ENCODE data around the gene SASH3.

SASH3 gene

GRCh38 chrX:129784371-129784770 lies 4.6 kb downstream of the SASH3 start:
- TF ChIP-seq Cebpa-rat (IDR thresholded peaks at IDR 0.05): no peak
- Histone ChIP-seq H3K27ac (peak overlapping the region in 10 of 11 experiments; percentile 16 to 93 (median 80); a peak in 14 of 22 replicates), H3K4me2 (peak overlapping the region; percentile 83 to 98 (median 93)), H3K36me3 (peaks cover 31 to 68% (median 53%) of the 10 kb centered on the region in 11 experiments; a peak in 21 of 22 replicates), H3K9me3 (replicated peaks in 1 of 11) (peaks cover 0 to 6% (median 0%) of the 10 kb centered on the region in 11 experiments; a peak in 2 of 22 replicates), H3K9ac (peak overlapping the region in 9 of 11 experiments; percentile 9 to 92 (median 59); a peak in 9 of 22 replicates), H3K4me3 (peak overlapping the region in 7 of 10 experiments; percentile 67 to 80 (median 73); a peak in 14 of 20 replicates), H4K20me1 (peaks cover 57 to 81% (median 78%) of the 10 kb centered on the region in 11 experiments; a peak in 21 of 22 replicates), H3K27me3 (peaks cover 19 to 90% (median 62%) of the 10 kb centered on the region in 11 experiments), H3K4me1 (peaks cover 60 to 72% (median 67%) of the 10 kb centered on the region in 10 experiments)

DNA sequence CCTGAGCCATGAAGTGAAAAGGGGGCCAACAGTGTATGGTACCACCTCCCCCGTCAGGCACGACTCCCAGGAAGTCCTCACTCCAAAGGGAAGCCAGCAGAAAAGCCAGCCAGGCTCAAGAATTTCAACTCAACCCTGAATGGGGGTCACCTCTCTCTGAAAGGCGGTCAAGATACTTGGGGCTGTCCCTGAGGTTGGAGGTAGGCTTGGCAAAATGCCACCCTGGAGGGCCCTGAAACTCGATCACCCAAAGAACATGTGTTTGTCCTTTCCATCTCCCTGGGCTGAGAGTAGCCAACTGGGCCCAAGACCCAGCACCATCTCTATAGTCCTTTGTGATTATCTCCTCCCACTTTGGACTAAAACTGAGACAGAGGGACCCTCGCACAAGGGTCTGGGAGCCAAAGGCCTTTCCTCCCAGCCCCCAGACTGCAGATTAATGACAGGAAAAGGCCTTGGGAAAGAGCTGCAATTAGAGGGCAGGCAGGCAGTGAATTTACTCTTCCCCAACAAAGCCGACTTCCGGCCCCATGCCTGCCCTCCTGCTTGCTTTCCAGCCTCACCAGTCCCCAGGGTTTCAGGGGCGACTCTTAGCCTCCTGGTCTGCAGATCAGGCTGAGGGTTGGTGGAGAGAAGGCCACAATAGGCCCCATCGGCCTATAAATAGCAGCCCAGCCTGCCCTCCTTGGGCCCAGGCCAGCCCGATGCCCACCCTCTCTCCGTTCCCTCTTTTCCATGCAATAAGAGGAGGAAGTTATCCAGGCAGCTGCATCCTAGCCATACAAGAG lies 5.6 kb downstream of the SASH3 start:
- Histone ChIP-seq H3K27ac (peak overlapping the region in 10 of 11 experiments; percentile 50 to 73 (median 66); a peak in 19 of 22 replicates), H3K4me2 (peak overlapping the region; percentile 82 to 98 (median 91)), H3K9me3 (replicated peaks in 1 of 11) (peaks cover 0 to 6% (median 0%) of the 10 kb centered on the region in 11 experiments; a peak in 1 of 22 replicates), H3K4me1 (peaks cover 58 to 67% (median 63%) of the 10 kb centered on the region in 10 experiments), H4K20me1 (peaks cover 57 to 90% (median 87%) of the 10 kb centered on the region in 11 experiments; a peak in 21 of 22 replicates), H3K36me3 (peaks cover 41 to 78% (median 63%) of the 10 kb centered on the region in 11 experiments; a peak in 21 of 22 replicates), H3K27me3 (peaks cover 15 to 90% (median 62%) of the 10 kb centered on the region in 11 experiments), H3K9ac (peak overlapping the region; percentile 21 to 66 (median 47); a peak in 19 of 22 replicates), H3K4me3 (peak overlapping the region; percentile 19 to 77 (median 42); a peak in 19 of 20 replicates)
- no peak for TF ChIP-seq Cebpa-rat (IDR thresholded peaks at IDR 0.05)

DNA sequence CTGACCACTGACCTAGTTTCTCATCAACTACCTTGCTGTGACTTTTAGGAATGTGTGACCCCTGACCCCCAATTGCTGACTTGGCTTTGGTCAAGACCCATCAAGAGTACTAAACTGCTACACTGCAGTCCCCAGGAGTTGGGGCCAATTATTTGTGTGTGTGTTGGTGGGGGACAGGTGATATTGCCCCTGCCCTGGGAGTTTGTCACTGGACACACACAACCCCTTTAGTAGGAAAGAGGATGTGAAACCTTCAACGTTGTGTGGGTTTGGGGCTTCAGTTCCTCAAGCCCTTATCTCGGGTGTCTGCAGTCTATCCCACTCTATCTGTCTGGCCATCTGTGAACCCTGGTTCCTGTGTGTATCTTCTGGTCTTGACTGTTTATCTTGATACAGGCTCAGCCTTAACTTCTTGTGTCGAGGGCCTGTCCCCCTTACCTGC lies 6.5 kb downstream of the SASH3 start:
- H3K4me1 ChIP-seq: peaks cover 58 to 67% (median 63%) of the 10 kb centered on the region in 10 experiments
- TF ChIP-seq Cebpa-rat (IDR thresholded peaks at IDR 0.05): no peak
- peak overlapping the region; percentile 19 to 77 (median 42); a peak in 15 of 20 replicates for H3K4me3 ChIP-seq
- peak overlapping the region in 9 of 11 experiments; percentile 51 to 73 (median 66); a peak in 18 of 22 replicates for H3K27ac ChIP-seq
- H4K20me1 ChIP-seq: peaks cover 57 to 99% (median 96%) of the 10 kb centered on the region in 11 experiments; a peak in 21 of 22 replicates
- H3K9me3 ChIP-seq (replicated peaks in 1 of 11): no peaks in the 10 kb centered on the region
- H3K36me3 ChIP-seq: peaks cover 49 to 86% (median 71%) of the 10 kb centered on the region in 11 experiments
- peak overlapping the region; percentile 82 to 98 (median 91) for H3K4me2 ChIP-seq
- H3K27me3 ChIP-seq: peaks cover 15 to 91% (median 62%) of the 10 kb centered on the region in 11 experiments; a peak in 21 of 22 replicates
- H3K9ac ChIP-seq: peak overlapping the region in 10 of 11 experiments; percentile 31 to 66 (median 52); a peak in 16 of 22 replicates

DNA sequence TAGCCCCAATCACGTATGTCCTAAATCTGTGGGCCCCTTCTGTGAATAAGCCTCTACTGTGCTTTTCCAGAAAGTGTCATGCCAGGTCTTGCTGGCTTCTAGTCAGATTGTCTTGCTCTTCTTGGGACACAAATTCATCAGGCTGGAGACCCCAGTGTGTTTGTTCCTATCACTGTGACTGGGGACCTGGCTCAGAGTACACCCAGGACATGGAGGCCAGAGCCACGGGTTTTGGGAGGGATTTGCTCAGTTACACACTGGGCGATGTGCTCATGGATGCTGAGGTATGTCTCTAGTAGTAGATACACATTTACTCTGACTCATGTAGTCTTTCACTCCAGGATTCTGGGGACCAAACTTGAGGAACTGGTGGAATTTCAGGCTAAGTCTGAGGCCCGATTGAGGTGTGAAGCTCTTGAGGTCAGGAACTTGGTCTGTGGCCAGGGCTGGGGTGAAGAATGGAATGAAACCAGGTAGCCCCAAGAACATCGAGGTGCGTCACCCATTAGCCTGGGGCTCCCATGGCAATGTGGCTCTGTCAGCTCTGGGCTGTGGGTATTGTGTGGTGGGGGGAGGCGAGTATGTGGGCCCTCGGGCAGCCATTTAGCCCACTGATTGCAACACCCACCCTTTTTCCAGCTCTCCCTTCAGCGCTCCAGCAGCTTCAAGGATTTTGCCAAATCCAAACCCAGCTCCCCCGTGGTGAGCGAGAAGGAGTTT lies 7.7 kb downstream of the SASH3 start:
- Histone ChIP-seq H3K4me2 (peak overlapping the region; percentile 82 to 98 (median 91); a peak in 18 of 22 replicates), H3K27ac (peak overlapping the region in 9 of 11 experiments; percentile 12 to 73 (median 66); a peak in 17 of 22 replicates), H4K20me1 (peaks cover 51 to 100% (median 98%) of the 10 kb centered on the region in 11 experiments; a peak in 21 of 22 replicates), H3K4me3 (no peak overlapping the region), H3K36me3 (peaks cover 56 to 88% (median 75%) of the 10 kb centered on the region in 11 experiments), H3K9ac (peak overlapping the region in 4 of 11 experiments; percentile 6 to 66 (median 30); a peak in 1 of 22 replicates), H3K9me3 (replicated peaks in 1 of 11) (no peaks in the 10 kb centered on the region), H3K27me3 (peaks cover 7 to 91% (median 63%) of the 10 kb centered on the region in 11 experiments; a peak in 21 of 22 replicates), H3K4me1 (peaks cover 51 to 57% (median 52%) of the 10 kb centered on the region in 10 experiments)
- no peak for TF ChIP-seq Cebpa-rat (IDR thresholded peaks at IDR 0.05)

GRCh38 chrX:129788527-129788926 lies 8.8 kb downstream of the SASH3 start:
- peaks cover 50 to 100% (median 98%) of the 10 kb centered on the region in 11 experiments; a peak in 21 of 22 replicates for H4K20me1 ChIP-seq
- no peak overlapping the region for H3K4me2 ChIP-seq
- H3K9ac ChIP-seq: no peak overlapping the region
- peaks cover 41 to 47% (median 43%) of the 10 kb centered on the region in 10 experiments for H3K4me1 ChIP-seq
- H3K27ac ChIP-seq: no peak overlapping the region
- peaks cover 56 to 88% (median 75%) of the 10 kb centered on the region in 11 experiments for H3K36me3 ChIP-seq
- no peak for TF ChIP-seq Cebpa-rat (IDR thresholded peaks at IDR 0.05)
- H3K9me3 ChIP-seq (replicated peaks in 1 of 11): no peaks in the 10 kb centered on the region
- no peak overlapping the region for H3K4me3 ChIP-seq
- H3K27me3 ChIP-seq: peaks cover 7 to 90% (median 56%) of the 10 kb centered on the region in 11 experiments; a peak in 21 of 22 replicates

DNA sequence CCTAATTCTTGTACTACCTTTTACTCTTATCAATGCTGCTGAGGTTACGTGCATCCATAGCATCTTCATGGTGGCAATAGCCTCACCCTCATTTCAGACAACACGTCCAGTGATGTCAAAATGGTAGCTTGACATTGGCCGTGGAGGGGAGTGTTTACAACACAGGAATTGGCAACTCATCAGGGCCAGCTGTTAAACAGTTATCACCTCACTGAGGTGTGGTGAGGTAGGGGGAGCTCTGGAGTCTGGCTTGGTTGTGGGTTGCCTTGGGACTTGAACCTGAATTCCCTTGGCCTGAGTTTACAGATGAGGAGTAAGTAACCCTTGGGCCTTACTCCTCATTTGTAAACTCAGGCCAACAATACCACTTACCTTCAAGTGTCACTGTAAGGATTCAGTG lies 10.4 kb downstream of the SASH3 start:
- Histone ChIP-seq H3K9ac (no peak overlapping the region), H3K4me1 (peaks cover 27 to 48% (median 30%) of the 10 kb centered on the region in 10 experiments), H3K4me2 (no peak overlapping the region), H3K9me3 (replicated peaks in 1 of 11) (no peaks in the 10 kb centered on the region), H4K20me1 (peaks cover 40 to 100% (median 98%) of the 10 kb centered on the region in 11 experiments; a peak in 21 of 22 replicates), H3K36me3 (peaks cover 69 to 88% (median 80%) of the 10 kb centered on the region in 11 experiments), H3K4me3 (no peak overlapping the region), H3K27ac (no peak overlapping the region), H3K27me3 (peaks cover 0 to 86% (median 54%) of the 10 kb centered on the region in 11 experiments; a peak in 21 of 22 replicates)
- no peak for TF ChIP-seq Cebpa-rat (IDR thresholded peaks at IDR 0.05)

DNA sequence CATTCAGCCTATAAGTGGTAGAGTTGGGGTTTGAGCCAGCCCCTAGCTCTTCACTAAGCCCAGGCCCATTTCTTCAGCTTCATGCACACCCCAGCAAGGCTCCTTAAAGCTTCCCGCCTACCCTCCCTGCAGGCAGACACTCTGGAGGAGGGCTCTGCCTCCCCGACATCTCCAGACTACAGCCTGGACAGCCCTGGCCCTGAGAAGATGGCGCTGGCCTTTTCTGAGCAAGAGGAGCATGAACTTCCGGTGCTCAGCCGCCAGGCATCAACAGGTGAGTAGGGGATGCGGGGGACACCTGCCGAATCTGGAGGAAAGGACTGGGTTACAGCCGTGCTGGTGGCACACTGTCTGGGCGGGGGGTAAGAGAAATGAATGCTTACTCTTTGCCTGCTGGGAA lies 11.1 kb downstream of the SASH3 start:
- H3K27ac ChIP-seq: no peak overlapping the region
- TF ChIP-seq Cebpa-rat (IDR thresholded peaks at IDR 0.05): no peak

GRCh38 chrX:129791336-129791735 lies 11.6 kb downstream of the SASH3 start:
- Histone ChIP-seq H3K36me3 (peaks cover 76 to 96% (median 90%) of the 10 kb centered on the region in 11 experiments), H4K20me1 (peaks cover 29 to 99% (median 96%) of the 10 kb centered on the region in 11 experiments; a peak in 21 of 22 replicates)

More for the DNA sequence above, 11.1 kb downstream of the SASH3 start:
- no peak overlapping the region for H3K4me2 ChIP-seq
- H3K4me1 ChIP-seq: peaks cover 20 to 46% (median 23%) of the 10 kb centered on the region in 10 experiments
- H3K36me3 ChIP-seq: peaks cover 75 to 91% (median 86%) of the 10 kb centered on the region in 11 experiments
- H3K9me3 ChIP-seq (replicated peaks in 1 of 11): no peaks in the 10 kb centered on the region
- H3K27me3 ChIP-seq: peaks cover 0 to 86% (median 55%) of the 10 kb centered on the region in 11 experiments; a peak in 21 of 22 replicates
- H4K20me1 ChIP-seq: peaks cover 34 to 100% (median 98%) of the 10 kb centered on the region in 11 experiments; a peak in 21 of 22 replicates
- H3K4me3 ChIP-seq: no peak overlapping the region
- H3K9ac ChIP-seq: no peak overlapping the region

More at GRCh38 chrX:129791336-129791735, 11.6 kb downstream of the SASH3 start:
- Histone ChIP-seq H3K4me3 (no peak overlapping the region), H3K4me2 (no peak overlapping the region), H3K9me3 (replicated peaks in 1 of 11) (no peaks in the 10 kb centered on the region), H3K4me1 (peaks cover 15 to 41% (median 18%) of the 10 kb centered on the region in 10 experiments; a peak in 19 of 20 replicates), H3K27me3 (peaks cover 3 to 86% (median 59%) of the 10 kb centered on the region in 11 experiments), H3K27ac (no peak overlapping the region; a peak in 1 of 22 replicates), H3K9ac (no peak overlapping the region)
- TF ChIP-seq Cebpa-rat (IDR thresholded peaks at IDR 0.05): no peak

All from BLaER1 treated with 17β-estradiol and CSF1 and Interleukin-3, amounts not matched to agents 10 nM and 100 nM (cell line).